Measurements from ENCODE around the gene CCDC17. TPM values are rescaled to one million over a fixed set of nuclear protein-coding genes. Genes with fewer than 3 reads are reported as not detected.

Gene CCDC17
- total and polyA plus RNA-seq, 2 of the 8 experiments (the other 6 are each of a cell fraction or from before 2014, with no cell fraction given) = 0.95 to 2.0 TPM

DNA sequence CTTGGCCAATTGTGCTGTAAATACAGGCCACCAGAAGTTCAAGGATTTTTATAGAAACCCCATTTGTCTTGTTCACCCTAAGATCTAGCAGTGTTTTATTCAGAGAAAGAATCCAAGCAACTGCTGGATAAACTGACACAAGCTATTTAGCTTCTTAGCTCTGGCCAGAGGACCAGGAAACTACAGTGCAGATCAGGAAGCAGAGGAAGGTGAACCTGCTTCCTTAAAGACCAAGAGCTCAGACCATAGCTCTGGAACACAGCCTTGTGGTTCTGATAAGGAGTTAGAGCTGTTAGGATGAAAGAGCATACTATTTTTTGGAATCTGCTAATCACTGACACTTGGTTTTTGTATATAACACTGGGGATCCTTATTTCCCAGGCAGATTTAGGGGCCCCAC lies 5.2 kb upstream of the CCDC17 start:
- no peak overlapping the region for H3K14ac ChIP-seq (ENCODE audit: insufficient read length)
- no peak overlapping the region for H2BK12ac ChIP-seq (ENCODE audit: low read depth, low read length)
- H3K4me1 ChIP-seq (replicated peaks in 1 of 4; ENCODE audit: control insufficient read depth in 3 of 4, insufficient read depth in 4 of 4, low read length in 3 of 4) = no peaks in the 10 kb centered on the region
- H4K20me1 ChIP-seq (replicated peaks in 1 of 2; ENCODE audit: control insufficient read depth in 1 of 2, insufficient read depth in 2 of 2, low read length in 2 of 2) = peaks cover 2% of the 10 kb centered on the region in 2 experiments
- ChIA-PET POLR2A (ENCODE audit: partially characterized antibody) (interaction anchor here (0.8 to 2.1 kb wide), 4 partner anchors 9 to 17 kb away, joined by 3 to 8 read pairs (median 6); no protein-coding TSS in a partner anchor), CTCF (ENCODE audit: partially characterized antibody) (interaction anchor here (0.9 to 1.7 kb wide), 2 partner anchors 9 to 15 kb away, joined by 3 to 4 read pairs; no protein-coding TSS in a partner anchor)
- no peaks in the 10 kb centered on the region for H3K9me3 ChIP-seq (ENCODE audit: insufficient read depth in 2 of 2, low read depth in 1 of 2, low read length in 1 of 2)
- H3K18ac ChIP-seq (ENCODE audit: extremely low read depth, low read length) = no peak overlapping the region
- no peaks in the 10 kb centered on the region for H3K23me2 ChIP-seq (ENCODE audit: low read depth, low read length)
- no peak overlapping the region for H2BK5ac ChIP-seq (ENCODE audit: low read depth, low read length)
- no peak overlapping the region for H2BK20ac ChIP-seq (ENCODE audit: low read length)
- H3K9ac ChIP-seq (replicated peaks in 1 of 4; ENCODE audit: extremely low read depth in 1 of 4, low read depth in 3 of 4, low read length in 3 of 4) = no peak overlapping the region
- no peak for FAIRE-seq
- no peak overlapping the region for H3K56ac ChIP-seq (replicated peaks; ENCODE audit: insufficient read length, low read depth, low read length)
- no peak overlapping the region for H3K23ac ChIP-seq (ENCODE audit: insufficient read length)
- no peaks in the 10 kb centered on the region for H3K27me3 ChIP-seq (replicated peaks in 1 of 4; ENCODE audit: control insufficient read depth in 3 of 4, extremely low read depth in 1 of 4, insufficient read depth in 3 of 4, low read length in 3 of 4)
- H3K4me2 ChIP-seq (ENCODE audit: insufficient read depth in 1 of 2, low read depth in 2 of 2, low read length in 2 of 2) = no peak overlapping the region
- H3K4ac ChIP-seq (replicated peaks; ENCODE audit: insufficient read length, low read depth, low read length) = no peak overlapping the region
- no peak overlapping the region for H3K27ac ChIP-seq (ENCODE audit: low read depth, low read length)
- peaks cover 30 to 70% (median 55%) of the 10 kb centered on the region in 4 experiments for H3K36me3 ChIP-seq (ENCODE audit: control insufficient read depth in 2 of 4, insufficient read depth in 4 of 4, low read length in 3 of 4)
- no peak overlapping the region for H2AK5ac ChIP-seq (ENCODE audit: low read depth, low read length)
- no peak overlapping the region for H2AFZ ChIP-seq (ENCODE audit: low read length)
- no peak overlapping the region for H4K8ac ChIP-seq (ENCODE audit: extremely low read depth, insufficient read depth, low read length)
- H3K4me3 ChIP-seq (ENCODE audit: extremely low read depth in 1 of 4, insufficient read depth in 2 of 4, low read depth in 3 of 4, low read length in 4 of 4) = no peak overlapping the region
- H4K5ac ChIP-seq (ENCODE audit: insufficient read length, low read depth, low read length) = no peak overlapping the region
- no peak overlapping the region for H2BK15ac ChIP-seq (ENCODE audit: low read length)
- TF ChIP-seq SP2 (IDR thresholded peaks at IDR 0.05; ENCODE audit: low read length) = no peak
- TF ChIP-seq BRCA1 (IDR thresholded peaks at IDR 0.05; ENCODE audit: low read depth, low read length) = no peak
- no peak for TF ChIP-seq CEBPB (IDR thresholded peaks at IDR 0.05; ENCODE audit: low read depth, low read length)
- TF ChIP-seq CHD2 (IDR thresholded peaks at IDR 0.05; ENCODE audit: low read length) = no peak
- TF ChIP-seq, protein P1, sequence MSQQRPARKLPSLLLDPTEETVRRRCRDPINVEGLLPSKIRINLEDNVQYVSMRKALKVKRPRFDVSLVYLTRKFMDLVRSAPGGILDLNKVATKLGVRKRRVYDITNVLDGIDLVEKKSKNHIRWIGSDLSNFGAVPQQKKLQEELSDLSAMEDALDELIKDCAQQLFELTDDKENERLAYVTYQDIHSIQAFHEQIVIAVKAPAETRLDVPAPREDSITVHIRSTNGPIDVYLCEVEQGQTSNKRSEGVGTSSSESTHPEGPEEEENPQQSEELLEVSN (IDR thresholded peaks at IDR 0.05) = no peak
- no peak for TF ChIP-seq SAP30 (IDR thresholded peaks at IDR 0.05; ENCODE audit: insufficient read depth, insufficient replicate concordance, low read length)
- no peak for TF ChIP-seq SP4 (IDR thresholded peaks at IDR 0.05; ENCODE audit: low read length)
- no peak for TF ChIP-seq TAF1 (IDR thresholded peaks at IDR 0.05; ENCODE audit: low read depth, low read length)
- no peak for TF ChIP-seq NRF1 (IDR thresholded peaks at IDR 0.05; ENCODE audit: low read depth, low read length)
- no peaks in the 10 kb centered on the region for H3K79me1 ChIP-seq (ENCODE audit: low read depth, low read length)
- H2BK120ac ChIP-seq (replicated peaks; ENCODE audit: low read depth, low read length) = no peak overlapping the region
- no peak overlapping the region for H4K91ac ChIP-seq (replicated peaks; ENCODE audit: insufficient read length, low read length)
- H3K79me2 ChIP-seq (ENCODE audit: control insufficient read depth in 1 of 2, insufficient read depth in 2 of 2, low read length in 2 of 2) = no peaks in the 10 kb centered on the region; a peak in 1 of 4 replicates
- no peak for DNase-seq (ENCODE audit: low read depth in 1 of 2, low spot score in 2 of 2)
